Activated CD4-positive, alpha-beta memory T cell treated with anti-CD3 and anti-CD28 coated beads for 36 hours (primary cell): Measurements from ENCODE around the gene ZNF396. TPM values are rescaled to one million over a fixed set of nuclear protein-coding genes. Genes with fewer than 3 reads are reported as not detected.

ENCODE experiments used
- CTCF ChIA-PET: fragments of 350-600 bp; sonication (Branson Sonifier 250); formaldehyde crosslinking; loops from one replicate; lab custom pipeline; 2021; ENCODE audit warnings: antibody characterized with exemption, inconsistent platforms; lab: Charles Lee
- POLR2A ChIA-PET: fragments of 350-600 bp; sonication (Branson Sonifier 250); formaldehyde crosslinking; loops from one replicate; lab custom pipeline; 2021; ENCODE audit warnings: antibody characterized with exemption; lab: Charles Lee
- DNase-seq: peaks from one replicate; pipeline ENCODE4 v3.0.0-alpha.2; 2020
- H3K27ac Mint-ChIP-seq: one replicate; pipeline ENCODE4 v1.8.0; 2021; ENCODE audit warnings: mixed read lengths
- H3K27me3 Mint-ChIP-seq: one replicate; pipeline ENCODE4 v1.8.0; 2021; ENCODE audit warnings: mixed read lengths
- H3K36me3 Mint-ChIP-seq: one replicate; pipeline ENCODE4 v1.8.0; 2021; ENCODE audit warnings: mixed read lengths
- H3K4me1 Mint-ChIP-seq: one replicate; pipeline ENCODE4 v1.8.0; 2021; ENCODE audit warnings: low read depth, mixed read lengths
- H3K4me3 Mint-ChIP-seq: one replicate; pipeline ENCODE4 v1.8.0; 2021; ENCODE audit warnings: mild to moderate bottlenecking, mixed read lengths
- H3K9me3 Mint-ChIP-seq: one replicate; pipeline ENCODE4 v1.8.0; 2021; ENCODE audit warnings: mixed read lengths
- intact Hi-C: fragments of 100-400 bp; cut with micrococcal nuclease; formaldehyde crosslinking; loops from one replicate; pipeline ENCODE4 v1.15.1; 2023
- total RNA-seq, 2 experiments: library from RNA; stranded (reverse); gene quantifications; one replicate each; pipeline ENCODE4 v1.2.3, GENCODE V29; 2021

Gene ZNF396
- total RNA-seq, 2 experiments from 2014 or later = 0.93 to 1.6 TPM

DNA sequence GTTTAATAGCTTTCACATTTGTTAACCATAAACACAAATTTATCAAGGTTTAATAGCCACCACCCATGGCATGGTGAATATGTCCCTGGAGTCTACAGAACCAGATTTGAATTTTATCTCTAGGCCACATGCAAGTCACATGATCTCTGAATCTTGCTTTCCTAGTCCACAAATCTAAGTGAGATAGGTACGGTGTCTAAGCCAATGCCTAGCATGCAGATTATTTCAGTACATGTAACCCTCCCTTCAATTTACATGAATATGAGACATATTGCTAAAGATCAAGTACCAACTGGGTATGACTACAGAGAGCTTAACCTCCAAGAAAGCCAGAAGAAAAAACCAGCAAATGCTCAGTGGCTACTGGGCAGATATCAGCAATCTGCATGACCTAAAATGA, 42.9 kb downstream of the ZNF396 start:
- intact Hi-C loops = no loop called here
- POLR2A ChIA-PET = interaction anchor here (1.4 kb wide), 1 partner anchor 93 kb away, joined by 3 read pairs; the partner anchor contains the start of gene ZNF397
- H3K27ac Mint-ChIP-seq = no peak overlapping the region
- H3K9me3 Mint-ChIP-seq = no peaks in the 10 kb centered on the region
- H3K27me3 Mint-ChIP-seq = no peaks in the 10 kb centered on the region
- DNase-seq = no peak
- CTCF ChIA-PET = interaction anchor here (1.5 kb wide), 1 partner anchor 52 kb away, joined by 4 read pairs; no protein-coding TSS in a partner anchor
- peaks cover 52% of the 10 kb centered on the region for H3K36me3 Mint-ChIP-seq
- no peak overlapping the region for H3K4me3 Mint-ChIP-seq
- peaks cover 14% of the 10 kb centered on the region for H3K4me1 Mint-ChIP-seq

DNA sequence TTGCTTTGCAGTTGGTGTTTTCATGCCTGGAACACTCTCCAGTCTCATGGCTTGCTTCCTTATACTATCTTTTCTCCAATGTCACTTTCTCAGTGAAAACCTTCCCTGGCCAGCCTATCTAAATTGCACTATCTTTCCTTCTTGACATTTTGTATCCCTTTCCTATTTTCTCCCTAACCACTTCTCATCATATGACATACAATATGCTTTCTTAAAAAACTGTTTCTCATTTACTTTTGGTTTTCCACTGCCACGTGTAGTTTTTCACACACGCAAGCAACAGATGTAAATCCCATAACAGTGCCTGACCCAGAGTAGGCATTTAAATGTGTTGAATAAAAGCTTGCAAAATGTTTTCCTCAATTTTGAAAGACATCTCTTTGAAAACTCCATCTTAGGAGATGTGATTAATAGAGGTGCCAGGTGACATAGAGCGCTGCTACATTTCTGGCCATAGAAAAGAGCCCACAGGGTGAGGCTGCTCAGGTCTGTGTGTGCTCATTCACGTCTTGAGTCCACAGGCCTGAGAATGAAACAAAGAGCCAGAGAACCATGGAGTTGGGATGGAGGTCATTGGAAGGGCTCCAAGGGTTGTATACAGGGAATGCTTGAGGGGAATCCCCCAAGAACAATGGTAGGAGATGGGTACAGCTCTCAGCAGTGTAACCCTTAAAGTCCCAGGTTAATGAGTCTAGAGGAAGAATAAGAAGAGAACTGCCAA, 45.6 kb downstream of the ZNF396 start:
- H3K4me3 Mint-ChIP-seq = no peak overlapping the region

GRCh38 chr18:35328868-35329267, 48.3 kb downstream of the ZNF396 start:
- Mint-ChIP-seq H3K36me3 (peaks cover 18% of the 10 kb centered on the region), H3K9me3 (peaks cover 6% of the 10 kb centered on the region), H3K27me3 (no peaks in the 10 kb centered on the region), H3K4me3 (no peak overlapping the region), H3K27ac (no peak overlapping the region), H3K4me1 (peaks cover 2% of the 10 kb centered on the region)
- DNase-seq = no peak
- intact Hi-C loops = no loop called here
- POLR2A ChIA-PET = no interaction called here
- CTCF ChIA-PET = no interaction called here

More for the DNA sequence above, 45.6 kb downstream of the ZNF396 start:
- Mint-ChIP-seq H3K9me3 (peaks cover 6% of the 10 kb centered on the region), H3K27ac (no peak overlapping the region), H3K27me3 (no peaks in the 10 kb centered on the region), H3K36me3 (peaks cover 37% of the 10 kb centered on the region), H3K4me1 (peaks cover 6% of the 10 kb centered on the region)
- DNase-seq = no peak
- ChIA-PET POLR2A (no interaction called here), CTCF (no interaction called here)
- intact Hi-C loops = no loop called here

- intact Hi-C loops = no loop called here
- H3K4me3 Mint-ChIP-seq = no peak overlapping the region
- ChIA-PET CTCF (no interaction called here), POLR2A (interaction anchor here (1.1 kb wide), 1 partner anchor 18 kb away, joined by 3 read pairs; no protein-coding TSS in a partner anchor)
- H3K4me1 Mint-ChIP-seq = peaks cover 2% of the 10 kb centered on the region
- peaks cover 6% of the 10 kb centered on the region for H3K9me3 Mint-ChIP-seq
- no peak overlapping the region for H3K27ac Mint-ChIP-seq
- no peaks in the 10 kb centered on the region for H3K27me3 Mint-ChIP-seq
- DNase-seq = no peak
- H3K36me3 Mint-ChIP-seq = peaks cover 6% of the 10 kb centered on the region
These were observed 50.3 kb downstream of the ZNF396 start for GRCh38 chr18:35326695-35327387.

GRCh38 chr18:35324926-35325655, 52.0 kb downstream of the ZNF396 start:
- peaks cover 6% of the 10 kb centered on the region for H3K9me3 Mint-ChIP-seq
- POLR2A ChIA-PET = no interaction called here
- no peaks in the 10 kb centered on the region for H3K27me3 Mint-ChIP-seq
- no peak overlapping the region for H3K4me3 Mint-ChIP-seq
- intact Hi-C loops = no loop called here
- CTCF ChIA-PET = no interaction called here
- H3K36me3 Mint-ChIP-seq = peaks cover 6% of the 10 kb centered on the region
- H3K27ac Mint-ChIP-seq = no peak overlapping the region
- H3K4me1 Mint-ChIP-seq = peaks cover 2% of the 10 kb centered on the region
- DNase-seq = no peak

DNA sequence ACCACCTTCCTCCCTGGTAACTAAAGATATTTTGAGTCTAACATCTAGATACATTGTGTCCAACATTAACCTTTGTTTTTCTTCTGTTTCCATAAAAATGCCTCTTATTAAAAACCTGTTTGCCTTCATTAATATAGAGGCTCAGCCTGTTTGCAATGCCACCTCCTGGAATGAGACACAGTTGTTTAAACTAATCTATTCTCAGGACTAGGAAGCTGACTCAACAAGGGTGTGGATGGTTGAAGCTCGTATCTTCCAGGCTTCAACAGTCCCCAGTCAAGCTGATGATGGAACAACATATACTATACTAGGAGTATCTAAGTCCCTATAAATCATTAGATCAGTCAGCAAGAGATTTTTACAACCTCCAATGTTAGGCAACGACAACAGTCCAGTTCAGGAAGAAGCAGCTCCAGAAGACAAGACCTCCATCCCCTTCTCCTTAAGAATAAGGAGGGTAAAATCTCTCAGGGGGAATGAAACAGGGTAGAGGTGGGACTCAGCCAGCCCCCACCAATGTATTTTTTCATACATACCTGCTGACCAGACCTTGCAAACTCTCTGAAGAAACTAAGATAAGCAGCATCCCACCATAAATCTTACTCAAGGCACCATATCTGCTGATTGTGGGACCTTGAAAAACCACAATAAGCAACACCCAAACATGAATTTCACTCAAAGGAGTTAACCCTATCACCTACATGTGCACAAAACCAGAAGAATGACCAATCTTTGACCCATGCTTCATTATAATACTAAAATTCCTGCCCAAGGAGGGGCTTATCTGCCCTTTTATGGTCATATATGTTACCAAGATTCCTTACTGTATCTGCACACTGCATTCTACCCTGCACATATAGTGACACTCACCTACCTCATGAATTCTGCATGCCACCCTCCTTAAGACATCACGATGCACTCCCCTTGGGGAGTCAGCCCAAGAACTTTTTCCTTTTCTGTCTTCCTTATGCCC, 54.4 kb downstream of the ZNF396 start:
- Mint-ChIP-seq H3K9me3 (no peaks in the 10 kb centered on the region), H3K36me3 (peaks cover 3% of the 10 kb centered on the region)
- CTCF ChIA-PET = no interaction called here

More for the DNA sequence above, 54.4 kb downstream of the ZNF396 start:
- no peak for DNase-seq
- H3K27me3 Mint-ChIP-seq = no peaks in the 10 kb centered on the region
- H3K27ac Mint-ChIP-seq = no peak overlapping the region
- no peak overlapping the region for H3K4me3 Mint-ChIP-seq
- intact Hi-C loops = no loop called here
- POLR2A ChIA-PET = no interaction called here
- H3K4me1 Mint-ChIP-seq = peaks cover 2% of the 10 kb centered on the region

Other genes with a start within 250 kb of the ZNF396 start
- gene ZNF397, start 136.3 kb downstream of the ZNF396 start, total RNA-seq = 10 to 100 TPM; 19.2 to 19.6 TPM
- 10 to 100 TPM; 17.9 to 19.6 TPM for gene ZSCAN30, start 87.1 kb downstream of the ZNF396 start, total RNA-seq
- 10 to 100 TPM; 40.6 to 48.6 TPM for gene ZNF24, start 32.9 kb downstream of the ZNF396 start, total RNA-seq
- 10 to 100 TPM; 25.3 to 28.5 TPM for gene INO80C, start 120.6 kb upstream of the ZNF396 start, total RNA-seq
- gene GALNT1, start 204.4 kb upstream of the ZNF396 start, total RNA-seq = 10 to 100 TPM; 37.2 to 38.2 TPM